WERI-Rb-1 (cell line): Measurements from ENCODE around the gene DBF4.
"Not testable (repeated sequence)": the region's sequence is repeated elsewhere in the genome, so short reads cannot be mapped to it uniquely, and the experiment has no call there.

ENCODE experiments used
- DNase-seq: peaks from one replicate; pipeline ENCODE4 v3.0.0-alpha.2; 2020
- H3K27ac ChIP-seq: fragments of 250-450 bp; sonication (Bioruptor Pico); 2 replicates; pipeline ENCODE4 v1.5.1; 2020; ENCODE audit warnings: mild to moderate bottlenecking, moderate library complexity
- H3K27me3 ChIP-seq: fragments of 250-450 bp; sonication (Bioruptor Pico); 2 replicates; pipeline ENCODE4 v1.5.1; 2021; ENCODE audit warnings: mild to moderate bottlenecking, low read depth, moderate library complexity; ENCODE audit not compliant: insufficient read depth, severe bottlenecking
- H3K36me3 ChIP-seq: fragments of 250-450 bp; sonication (Bioruptor Pico); 2 replicates; pipeline ENCODE4 v1.5.1; 2020; ENCODE audit warnings: mild to moderate bottlenecking, moderate library complexity
- H3K4me3 ChIP-seq: 2 replicates; pipeline ENCODE4 v1.5.1; 2011; ENCODE audit warnings: low read depth, mild to moderate bottlenecking, control low read depth, low read length
- H3K9me3 ChIP-seq: fragments of 250-450 bp; sonication (Bioruptor Pico); 2 replicates; pipeline ENCODE4 v1.5.1; 2021; ENCODE audit warnings: mild to moderate bottlenecking, moderate library complexity; ENCODE audit not compliant: severe bottlenecking
- CTCF ChIP-seq: IDR thresholded peaks from 2 replicates; pipeline ENCODE4 v1.5.1; 2011; ENCODE audit warnings: low read depth, mild to moderate bottlenecking, control low read depth, inconsistent platforms, low read length

Gene DBF4

GRCh38 chr7:87934699-87935383 is 58.5 kb downstream of the DBF4 start:
- DNase-seq, result peak; percentile 49
- H3K4me3 ChIP-seq, result peak overlapping the region; percentile 74
- TF ChIP-seq CTCF, result no peak
- H3K9me3 ChIP-seq, result no peaks in the 10 kb centered on the region
- H3K27ac ChIP-seq, result peak overlapping the region; percentile 80
- no peaks in the 10 kb centered on the region for H3K27me3 ChIP-seq
- H3K36me3 ChIP-seq, result no peaks in the 10 kb centered on the region; the same call in 1 of the 2 replicates

GRCh38 chr7:87935384-87935706 is 59.1 kb downstream of the DBF4 start:
- no peak for DNase-seq
- peak overlapping the region; percentile 74 for H3K4me3 ChIP-seq
- no peaks in the 10 kb centered on the region; the same call in 1 of the 2 replicates for H3K36me3 ChIP-seq
- no peaks in the 10 kb centered on the region for H3K9me3 ChIP-seq
- no peaks in the 10 kb centered on the region for H3K27me3 ChIP-seq
- no peak for TF ChIP-seq CTCF
- H3K27ac ChIP-seq, result no peak overlapping the region

GRCh38 chr7:87941138-87941537 is 64.8 kb downstream of the DBF4 start:
- Histone ChIP-seq H3K27ac (no peak overlapping the region), H3K4me3 (no peak overlapping the region), H3K27me3 (no peaks in the 10 kb centered on the region), H3K9me3 (no peaks in the 10 kb centered on the region), H3K36me3 (no peaks in the 10 kb centered on the region; the same call in 1 of the 2 replicates)
- no peak for DNase-seq
- no peak for TF ChIP-seq CTCF

- Histone ChIP-seq H3K4me3 (no peak overlapping the region), H3K27me3 (no peaks in the 10 kb centered on the region), H3K9me3 (no peaks in the 10 kb centered on the region), H3K36me3 (no peaks in the 10 kb centered on the region), H3K27ac (no peak overlapping the region)
- TF ChIP-seq CTCF, result no peak
- no peak for DNase-seq
Observed at GRCh38 chr7:87944547-87944946, 68.3 kb downstream of the DBF4 start.

- not testable (repeated sequence) for DNase-seq, H3K9me3 ChIP-seq, H3K4me3 ChIP-seq, H3K36me3 ChIP-seq, H3K27me3 ChIP-seq, H3K27ac ChIP-seq
Observed at GRCh38 chr7:87945926-87946325, 69.6 kb downstream of the DBF4 start.

GRCh38 chr7:87948371-87948770 is 72.1 kb downstream of the DBF4 start:
- Histone ChIP-seq H3K9me3 (no peaks in the 10 kb centered on the region), H3K27me3 (no peaks in the 10 kb centered on the region), H3K27ac (no peak overlapping the region)

More at GRCh38 chr7:87948371-87948770, 72.1 kb downstream of the DBF4 start:
- no peak for DNase-seq
- Histone ChIP-seq H3K4me3 (no peak overlapping the region), H3K36me3 (no peaks in the 10 kb centered on the region)
- TF ChIP-seq CTCF, result no peak
